ENCODE results near the gene CRYAB. TPM values are rescaled to one million over a fixed set of nuclear protein-coding genes. Genes with fewer than 3 reads are reported as not detected.
"Not testable (repeated sequence)": the region's sequence is repeated elsewhere in the genome, so short reads cannot be mapped to it uniquely, and the experiment has no call there.

Gene CRYAB
- polyA plus RNA-seq, 3 donors from 2014 or later = not detected

DNA sequence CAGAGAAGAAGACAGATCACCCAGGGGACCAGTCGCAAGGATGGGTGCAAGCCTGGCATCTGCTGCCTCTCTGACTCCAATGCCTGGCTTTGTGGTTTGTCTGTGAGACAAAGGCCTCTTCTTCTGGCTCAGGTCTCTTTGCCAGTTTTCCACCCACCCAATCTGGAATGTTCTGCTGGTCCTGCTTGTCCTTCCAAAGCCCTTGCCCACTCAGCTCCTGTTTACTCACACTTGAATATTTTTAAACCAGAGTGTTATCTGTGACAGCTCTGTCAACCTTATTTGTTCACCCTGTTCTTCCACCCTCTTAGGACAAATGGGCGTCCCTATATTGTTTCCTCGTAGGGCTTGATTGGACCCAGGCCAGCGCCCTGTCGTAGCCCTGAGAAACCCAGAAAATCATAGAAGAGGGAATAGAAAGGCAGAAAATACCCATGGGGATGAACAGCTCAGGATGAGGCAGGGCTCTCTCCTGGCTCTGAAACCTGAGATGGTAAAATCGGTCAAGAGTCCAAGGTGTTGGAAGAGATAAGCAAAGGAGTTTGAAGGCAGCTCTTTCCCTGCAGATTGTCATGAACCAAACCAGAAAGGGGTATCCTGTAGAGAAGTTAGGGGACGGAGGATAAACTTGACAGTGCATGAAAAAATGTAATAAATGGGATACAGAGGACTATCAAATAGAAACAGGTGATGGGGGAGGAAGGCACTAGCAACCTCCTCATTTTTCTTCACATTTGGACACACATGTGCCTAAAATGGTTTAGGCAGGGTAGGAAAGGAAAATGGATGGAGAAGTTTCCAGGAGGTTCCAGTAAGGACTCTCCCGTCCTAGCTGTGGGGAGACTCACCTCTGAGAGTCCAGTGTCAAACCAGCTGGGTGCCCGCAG, 651 bp downstream of the CRYAB start:
- H3K27me3 Mint-ChIP-seq (ENCODE audit: low read depth in 3 of 3) = peaks cover 12 to 16% (median 15%) of the 10 kb centered on the region in 3 donors
- DNase-seq = no peak
- H3K27ac Mint-ChIP-seq = no peak overlapping the region
- no peaks in the 10 kb centered on the region for H3K36me3 Mint-ChIP-seq
- no peak overlapping the region for H3K4me3 Mint-ChIP-seq
- H3K4me1 Mint-ChIP-seq = no peaks in the 10 kb centered on the region
- H3K9me3 Mint-ChIP-seq = peaks cover 0 to 2% (median 0%) of the 10 kb centered on the region in 6 donors

GRCh38 chr11:111909378-111909777, 2.2 kb downstream of the CRYAB start:
- Mint-ChIP-seq H3K4me3 (no peak overlapping the region), H3K9me3 (peaks cover 0 to 2% (median 0%) of the 10 kb centered on the region in 6 donors), H3K36me3 (peaks cover 0 to 4% (median 0%) of the 10 kb centered on the region in 3 donors), H3K27me3 (ENCODE audit: low read depth in 3 of 3) (peaks cover 7 to 18% (median 12%) of the 10 kb centered on the region in 3 donors), H3K27ac (no peak overlapping the region), H3K4me1 (no peaks in the 10 kb centered on the region)
- no peak for DNase-seq

GRCh38 chr11:111908639-111909305, 2.8 kb downstream of the CRYAB start:
- peaks cover 0 to 2% (median 0%) of the 10 kb centered on the region in 6 donors for H3K9me3 Mint-ChIP-seq
- H3K27me3 Mint-ChIP-seq (ENCODE audit: low read depth in 3 of 3) = peaks cover 7 to 15% (median 12%) of the 10 kb centered on the region in 3 donors
- no peaks in the 10 kb centered on the region for H3K4me1 Mint-ChIP-seq
- H3K27ac Mint-ChIP-seq = no peak overlapping the region
- peaks cover 0 to 4% (median 0%) of the 10 kb centered on the region in 3 donors for H3K36me3 Mint-ChIP-seq
- DNase-seq = no peak
- H3K4me3 Mint-ChIP-seq = no peak overlapping the region

DNA sequence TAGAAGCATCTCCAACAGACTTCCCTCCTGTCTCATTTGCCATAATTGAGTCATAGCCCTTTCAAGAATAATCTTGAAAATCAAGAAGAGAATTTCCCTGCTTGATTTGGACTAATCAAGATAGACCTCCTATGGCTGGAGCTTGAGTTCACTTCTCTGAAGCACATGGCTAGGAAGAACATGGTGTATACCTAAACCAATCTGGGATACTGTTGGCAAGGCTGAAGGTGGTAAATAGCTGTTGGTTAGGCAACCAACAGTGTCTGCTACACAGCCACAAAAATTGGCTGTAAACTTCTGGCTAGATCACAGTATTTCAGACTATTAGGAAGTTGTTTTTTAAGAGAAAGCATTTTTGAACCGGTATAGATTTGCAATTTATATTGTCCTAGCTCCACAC, 4.9 kb downstream of the CRYAB start:
- peaks cover 0 to 2% (median 0%) of the 10 kb centered on the region in 6 donors for H3K9me3 Mint-ChIP-seq
- no peak overlapping the region for H3K27ac Mint-ChIP-seq
- DNase-seq = no peak
- peaks cover 0 to 5% (median 4%) of the 10 kb centered on the region in 3 donors for H3K36me3 Mint-ChIP-seq
- no peaks in the 10 kb centered on the region for H3K4me1 Mint-ChIP-seq
- H3K27me3 Mint-ChIP-seq (ENCODE audit: low read depth in 3 of 3) = peaks cover 5 to 15% (median 10%) of the 10 kb centered on the region in 3 donors
- no peak overlapping the region for H3K4me3 Mint-ChIP-seq

GRCh38 chr11:111905411-111905810, 6.2 kb downstream of the CRYAB start:
- Mint-ChIP-seq H3K9me3 (no peaks in the 10 kb centered on the region), H3K4me3 (no peak overlapping the region), H3K27me3 (ENCODE audit: low read depth in 3 of 3) (peaks cover 5 to 7% (median 6%) of the 10 kb centered on the region in 3 donors), H3K36me3 (peaks cover 0 to 5% (median 4%) of the 10 kb centered on the region in 3 donors), H3K27ac (no peak overlapping the region), H3K4me1 (no peaks in the 10 kb centered on the region)
- DNase-seq = no peak

GRCh38 chr11:111886844-111887243, 24.7 kb downstream of the CRYAB start:
- peaks cover 0 to 4% (median 0%) of the 10 kb centered on the region in 3 donors for H3K36me3 Mint-ChIP-seq
- no peak overlapping the region for H3K4me3 Mint-ChIP-seq
- peaks cover 0 to 3% (median 3%) of the 10 kb centered on the region in 3 donors for H3K27me3 Mint-ChIP-seq (ENCODE audit: low read depth in 3 of 3)
- no peak overlapping the region for H3K27ac Mint-ChIP-seq
- no peaks in the 10 kb centered on the region for H3K9me3 Mint-ChIP-seq
- H3K4me1 Mint-ChIP-seq = no peaks in the 10 kb centered on the region
- no peak for DNase-seq

DNA sequence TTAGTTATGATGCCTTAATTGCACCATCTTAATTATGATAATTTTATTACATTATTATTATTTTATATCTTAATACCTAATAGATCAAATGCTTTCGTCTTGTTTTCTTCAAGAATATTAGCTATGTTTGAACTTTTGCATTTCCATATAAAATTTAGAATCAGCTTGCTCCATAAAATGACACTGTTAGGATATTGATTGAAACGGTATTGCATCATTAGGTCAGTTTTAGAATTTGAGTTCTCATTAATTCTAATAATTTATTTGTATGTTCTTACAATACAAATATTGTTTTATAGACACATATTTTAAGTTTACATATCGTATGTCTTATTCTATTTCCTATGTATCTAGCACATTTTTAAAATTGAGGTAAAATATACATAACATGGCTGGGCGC, 25.5 kb downstream of the CRYAB start:
- peaks cover 0 to 3% (median 3%) of the 10 kb centered on the region in 3 donors for H3K27me3 Mint-ChIP-seq (ENCODE audit: low read depth in 3 of 3)
- H3K9me3 Mint-ChIP-seq = no peaks in the 10 kb centered on the region
- no peak overlapping the region for H3K27ac Mint-ChIP-seq

DNA sequence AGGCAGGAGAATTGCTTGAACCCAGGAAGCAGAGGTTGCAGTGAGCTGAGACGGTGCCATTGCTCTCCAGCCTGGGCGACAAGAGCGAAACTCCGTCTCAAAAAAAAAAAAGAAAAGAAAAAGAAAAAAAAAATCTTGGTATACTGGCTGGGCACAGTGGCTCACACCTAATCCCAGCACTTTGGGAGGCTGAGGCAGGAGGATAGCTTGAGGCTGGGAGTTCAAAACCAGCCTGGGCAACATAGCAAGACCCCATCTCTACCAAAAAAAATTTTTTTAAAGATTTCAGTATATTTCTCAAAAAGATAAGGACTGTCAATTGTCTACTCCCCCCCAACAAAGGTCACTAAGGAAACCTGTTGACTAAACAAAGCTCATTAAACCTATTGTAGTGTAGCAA, 26.5 kb downstream of the CRYAB start:
- not testable (repeated sequence) for H3K4me3 Mint-ChIP-seq; DNase-seq; H3K27ac Mint-ChIP-seq; H3K36me3 Mint-ChIP-seq; H3K9me3 Mint-ChIP-seq; H3K27me3 Mint-ChIP-seq (ENCODE audit: low read depth in 3 of 3); H3K4me1 Mint-ChIP-seq

More for the DNA sequence above, 25.5 kb downstream of the CRYAB start:
- Mint-ChIP-seq H3K36me3 (peaks cover 0 to 4% (median 0%) of the 10 kb centered on the region in 3 donors), H3K4me3 (no peak overlapping the region), H3K4me1 (no peaks in the 10 kb centered on the region)
- DNase-seq = no peak

GRCh38 chr11:111882202-111882601, 29.4 kb downstream of the CRYAB start:
- Mint-ChIP-seq H3K27me3 (ENCODE audit: low read depth in 3 of 3) (peaks cover 5 to 9% (median 7%) of the 10 kb centered on the region in 3 donors), H3K27ac (peak overlapping the region in 1 of 6 donors; percentile 100), H3K36me3 (no peaks in the 10 kb centered on the region), H3K4me3 (no peak overlapping the region), H3K9me3 (no peaks in the 10 kb centered on the region), H3K4me1 (peaks cover 14 to 20% of the 10 kb centered on the region in 2 donors)
- no peak for DNase-seq

GRCh38 chr11:111879637-111879960, 32.0 kb downstream of the CRYAB start:
- H3K9me3 Mint-ChIP-seq = no peaks in the 10 kb centered on the region
- H3K4me1 Mint-ChIP-seq = peaks cover 14 to 20% of the 10 kb centered on the region in 2 donors
- H3K4me3 Mint-ChIP-seq = peak overlapping the region; percentile 92 to 99 (median 94)
- peaks cover 0 to 5% (median 0%) of the 10 kb centered on the region in 3 donors for H3K36me3 Mint-ChIP-seq
- H3K27me3 Mint-ChIP-seq (ENCODE audit: low read depth in 3 of 3) = peaks cover 5 to 9% (median 6%) of the 10 kb centered on the region in 3 donors
- DNase-seq = no peak
- peak overlapping the region; percentile 99 to 100 (median 100) for H3K27ac Mint-ChIP-seq

GRCh38 chr11:111878849-111879636, 32.5 kb downstream of the CRYAB start, which contains the start of the genes CFAP68 and FDXACB1:
Gene CFAP68, plus strand, starts transcription at chr11:111879541. Its CDS starts 20 bp downstream, at chr11:111879561.
Gene FDXACB1, minus strand, starts transcription at chr11:111879165. Its CDS starts 33 bp downstream, at chr11:111879132.
- peaks cover 14 to 20% of the 10 kb centered on the region in 2 donors for H3K4me1 Mint-ChIP-seq
- peak within 1 kb of the TSS; percentile 92 to 99 (median 94) for H3K4me3 Mint-ChIP-seq
- peaks cover 0 to 7% (median 0%) of the 10 kb centered on the region in 3 donors for H3K36me3 Mint-ChIP-seq
- DNase-seq = peak; percentile 98
- peak within 1 kb of the TSS; percentile 99 to 100 (median 100) for H3K27ac Mint-ChIP-seq
- H3K27me3 Mint-ChIP-seq (ENCODE audit: low read depth in 3 of 3) = peaks cover 5 to 9% (median 6%) of the 10 kb centered on the region in 3 donors
- H3K9me3 Mint-ChIP-seq = no peaks in the 10 kb centered on the region

DNA sequence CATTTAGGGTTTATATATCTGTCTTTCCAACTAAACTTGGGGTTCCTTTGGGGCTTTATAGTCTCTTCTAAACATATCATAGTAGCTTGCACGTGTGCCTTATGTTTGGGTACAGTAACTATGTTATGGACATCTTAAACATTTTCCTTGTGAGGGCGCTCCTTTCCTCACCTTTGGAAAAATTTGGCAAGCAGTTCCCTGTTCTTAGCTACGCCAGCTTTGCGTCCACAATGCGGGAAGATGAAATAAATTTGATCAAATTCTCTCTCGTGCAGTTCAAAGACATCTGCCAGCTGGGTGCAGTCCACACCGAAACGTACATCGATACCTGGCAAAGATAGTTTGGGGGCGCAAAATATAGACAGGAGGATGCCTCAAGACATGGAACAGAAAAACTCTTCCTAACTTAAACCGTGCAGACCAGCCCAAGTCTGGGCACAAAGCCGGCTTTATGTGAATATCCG, 33.2 kb downstream of the CRYAB start:
- H3K4me3 Mint-ChIP-seq = peak overlapping the region; percentile 92 to 99 (median 94)
- peak overlapping the region; percentile 99 to 100 (median 100) for H3K27ac Mint-ChIP-seq
- H3K27me3 Mint-ChIP-seq (ENCODE audit: low read depth in 3 of 3) = peaks cover 5 to 9% (median 6%) of the 10 kb centered on the region in 3 donors
- no peaks in the 10 kb centered on the region for H3K9me3 Mint-ChIP-seq
- no peak for DNase-seq
- peaks cover 0 to 9% (median 0%) of the 10 kb centered on the region in 3 donors for H3K36me3 Mint-ChIP-seq
- H3K4me1 Mint-ChIP-seq = peaks cover 14 to 20% of the 10 kb centered on the region in 2 donors

DNA sequence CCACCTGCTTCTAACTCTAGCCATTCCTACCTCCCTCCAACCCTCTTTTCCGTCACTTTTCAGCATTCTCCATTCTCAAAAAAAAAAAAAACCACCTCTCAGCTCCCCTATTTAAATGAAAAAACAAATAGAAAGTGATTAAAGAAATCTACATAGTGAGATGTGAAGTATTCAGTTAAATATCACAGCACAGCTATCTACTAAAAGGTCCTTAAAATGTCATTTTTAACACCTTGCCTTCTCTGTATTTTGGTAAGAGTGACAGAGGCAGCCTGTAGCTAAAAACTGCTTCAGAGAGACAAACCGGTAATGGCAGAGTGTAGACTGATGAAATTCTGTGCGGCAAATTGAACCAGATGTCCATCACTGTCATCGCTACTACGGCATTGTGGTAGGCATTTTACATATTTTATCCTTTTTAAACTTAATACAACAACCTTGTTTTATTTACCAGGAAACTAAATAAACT, 39.8 kb downstream of the CRYAB start:
- peaks cover 5 to 14% (median 12%) of the 10 kb centered on the region in 3 donors for H3K27me3 Mint-ChIP-seq (ENCODE audit: low read depth in 3 of 3)
- H3K36me3 Mint-ChIP-seq = peaks cover 12 to 26% (median 16%) of the 10 kb centered on the region in 3 donors
- H3K4me1 Mint-ChIP-seq = peaks cover 18 to 35% of the 10 kb centered on the region in 2 donors
- no peak for DNase-seq
- H3K27ac Mint-ChIP-seq = peak overlapping the region; percentile 84 to 96 (median 92)
- H3K9me3 Mint-ChIP-seq = no peaks in the 10 kb centered on the region
- H3K4me3 Mint-ChIP-seq = peak overlapping the region; percentile 88 to 95 (median 92)

Data from immature natural killer cell (primary cell).